Tibial nerve (tissue), 4 donors: ENCODE measurements around the gene NAMPT. TPM values are rescaled to one million over a fixed set of nuclear protein-coding genes. Genes with fewer than 3 reads are reported as not detected.

Experiments
- DNase-seq, 2 donors: peaks; one replicate each; pipeline ENCODE4 v3.0.0-alpha.2; 2019; ENCODE audit warnings: low spot score in 2 of 2
- H3K27ac ChIP-seq, 4 donors: fragments of 200-600 bp; sonication (generic) in 3 of 4; one replicate each; pipeline ENCODE4 v1.5.1; 2017 to 2019; ENCODE audit warnings: mild to moderate bottlenecking in 1 of 4
- H3K27me3 ChIP-seq, 2 donors: fragments of 200-600 bp; sonication (generic) in 1 of 2; one replicate each; pipeline versions ENCODE4 v1.5.1 to v1.6.0; 2017 to 2019
- H3K36me3 ChIP-seq, 3 donors: fragments of 200-600 bp; sonication (generic); one replicate each; pipeline ENCODE4 v1.5.1; 2018 to 2019
- H3K4me1 ChIP-seq, 4 donors: fragments of 200-600 bp; sonication (generic) in 3 of 4; one replicate each; pipeline ENCODE4 v1.5.1; 2017 to 2019
- H3K4me3 ChIP-seq, 4 donors: fragments of 200-600 bp; sonication (generic) in 3 of 4; one replicate each; pipeline ENCODE4 v1.5.1; 2017 to 2019; ENCODE audit warnings: mild to moderate bottlenecking in 1 of 4, moderate library complexity in 1 of 4
- H3K9me3 ChIP-seq, 4 donors: fragments of 200-600 bp; sonication (generic) in 3 of 4; one replicate each; pipeline ENCODE4 v1.5.1; 2017 to 2019
- CTCF ChIP-seq, 5 experiments: fragments of 200-600 bp in 3 of 5; fragments of 450-650 bp in 2 of 5; sonication (generic) in 3 of 5; IDR thresholded peaks; one replicate each; pipeline ENCODE4 v1.5.1; 2016 to 2019; ENCODE audit warnings: antibody characterized with exemption in 5 of 5, mild to moderate bottlenecking in 3 of 5, moderate library complexity in 2 of 5
- EP300 ChIP-seq, 2 donors: sonication (generic); formaldehyde crosslinking; IDR thresholded peaks; one replicate each; pipeline ENCODE4 v1.6.1; 2017; ENCODE audit warnings: antibody characterized with exemption in 2 of 2, mild to moderate bottlenecking in 1 of 2
- POLR2A ChIP-seq, 2 donors: fragments of 450-650 bp; IDR thresholded peaks; one replicate each; pipeline ENCODE4 v1.6.1; 2017; ENCODE audit warnings: antibody characterized with exemption in 2 of 2, mild to moderate bottlenecking in 2 of 2, moderate library complexity in 2 of 2
- WGBS, 2 donors: methylation state at CpG; one replicate each; pipeline ENCODE4 v1.1.5; 2018; 5-methylcytosine and 5-hydroxymethylcytosine counted together
- total RNA-seq, 4 donors: library from RNA; depleted of rRNA; stranded (reverse); fragments of >200 nt; gene quantifications; one replicate each; pipeline ENCODE4 v1.1.0, GENCODE V29; 2016

NAMPT gene
- total RNA-seq, 4 donors from 2014 or later = 69.1 to 270 (median 87.3) TPM

GRCh38 chr7:106248600-106248999 is 36.2 kb downstream of the NAMPT start:
- Histone ChIP-seq H3K27ac (no peak overlapping the region), H3K4me3 (no peak overlapping the region), H3K9me3 (peaks cover 0 to 17% (median 0%) of the 10 kb centered on the region in 4 donors), H3K27me3 (no peaks in the 10 kb centered on the region), H3K4me1 (no peaks in the 10 kb centered on the region), H3K36me3 (peaks cover 0 to 61% (median 0%) of the 10 kb centered on the region in 3 donors)
- no peak for TF ChIP-seq POLR2A (IDR thresholded peaks at IDR 0.05)
- no peak for TF ChIP-seq EP300 (IDR thresholded peaks at IDR 0.05)
- TF ChIP-seq CTCF (IDR thresholded peaks at IDR 0.05) = no peak
- no peak for DNase-seq
- 91 to 95% methylated on average over 2 of the region's 2 CpGs for WGBS, 2 donors

GRCh38 chr7:106247841-106248240 is 36.9 kb downstream of the NAMPT start:
- no peak for TF ChIP-seq CTCF (IDR thresholded peaks at IDR 0.05)
- no peak for TF ChIP-seq POLR2A (IDR thresholded peaks at IDR 0.05)
- TF ChIP-seq EP300 (IDR thresholded peaks at IDR 0.05) = no peak
- H3K9me3 ChIP-seq = peaks cover 0 to 17% (median 0%) of the 10 kb centered on the region in 4 donors
- no peaks in the 10 kb centered on the region for H3K27me3 ChIP-seq
- no peak overlapping the region for H3K27ac ChIP-seq
- WGBS, 2 donors = 98 to 100% methylated on average over 4 of the region's 4 CpGs
- DNase-seq = no peak
- H3K4me1 ChIP-seq = no peaks in the 10 kb centered on the region
- H3K4me3 ChIP-seq = no peak overlapping the region
- H3K36me3 ChIP-seq = peaks cover 0 to 54% (median 0%) of the 10 kb centered on the region in 3 donors

- no peak for DNase-seq
- H3K36me3 ChIP-seq = peaks cover 0 to 46% (median 0%) of the 10 kb centered on the region in 3 donors
- H3K4me1 ChIP-seq = no peaks in the 10 kb centered on the region
- no peak for TF ChIP-seq EP300 (IDR thresholded peaks at IDR 0.05)
- TF ChIP-seq POLR2A (IDR thresholded peaks at IDR 0.05) = no peak
- no peak for TF ChIP-seq CTCF (IDR thresholded peaks at IDR 0.05)
- peaks cover 0 to 17% (median 0%) of the 10 kb centered on the region in 4 donors for H3K9me3 ChIP-seq
- WGBS, 2 donors = 86% methylated on average over 5 of the region's 5 CpGs
- no peak overlapping the region for H3K4me3 ChIP-seq
- no peak overlapping the region for H3K27ac ChIP-seq
- no peaks in the 10 kb centered on the region for H3K27me3 ChIP-seq
Observed at GRCh38 chr7:106246902-106247711, 37.7 kb downstream of the NAMPT start.

GRCh38 chr7:106243893-106244292 is 40.9 kb downstream of the NAMPT start:
- Histone ChIP-seq H3K9me3 (peaks cover 0 to 17% (median 0%) of the 10 kb centered on the region in 4 donors), H3K4me1 (no peaks in the 10 kb centered on the region), H3K27me3 (no peaks in the 10 kb centered on the region), H3K27ac (no peak overlapping the region), H3K36me3 (peaks cover 0 to 22% (median 0%) of the 10 kb centered on the region in 3 donors), H3K4me3 (no peak overlapping the region)
- TF ChIP-seq EP300 (IDR thresholded peaks at IDR 0.05) = no peak
- no peak for TF ChIP-seq POLR2A (IDR thresholded peaks at IDR 0.05)
- no peak for TF ChIP-seq CTCF (IDR thresholded peaks at IDR 0.05)
- WGBS, 2 donors = 64 to 71% methylated on average over 2 of the region's 2 CpGs
- no peak for DNase-seq

GRCh38 chr7:106239406-106239805 is 45.4 kb downstream of the NAMPT start:
- Histone ChIP-seq H3K36me3 (no peaks in the 10 kb centered on the region), H3K4me3 (no peak overlapping the region), H3K4me1 (no peaks in the 10 kb centered on the region), H3K27ac (no peak overlapping the region), H3K27me3 (no peaks in the 10 kb centered on the region), H3K9me3 (peaks cover 0 to 4% (median 0%) of the 10 kb centered on the region in 4 donors)
- DNase-seq = no peak
- TF ChIP-seq POLR2A (IDR thresholded peaks at IDR 0.05) (no peak), EP300 (IDR thresholded peaks at IDR 0.05) (no peak), CTCF (IDR thresholded peaks at IDR 0.05) (no peak)
- WGBS, 2 donors = 51 to 54% methylated on average over 3 of the region's 3 CpGs
